Lower leg skin (tissue), 4 donors: Measurements from ENCODE around the gene SCAMP2. TPM values are rescaled to one million over a fixed set of nuclear protein-coding genes. Genes with fewer than 3 reads are reported as not detected.

Experiments used
- DNase-seq, 2 donors: peaks; one replicate each; pipeline ENCODE4 v3.0.0-alpha.2; 2019; ENCODE audit warnings: low spot score in 2 of 2
- H3K4me3 ChIP-seq: fragments of 200-600 bp; sonication (generic); 2 replicates; pipeline ENCODE4 v1.5.1; 2017; ENCODE audit warnings: mild to moderate bottlenecking, low read depth; ENCODE audit not compliant: poor library complexity, severe bottlenecking
- POLR2A ChIP-seq, 2 donors: fragments of 450-650 bp; IDR thresholded peaks; one replicate each; pipeline ENCODE4 v1.6.1; 2016 to 2017; ENCODE audit warnings: antibody characterized with exemption in 2 of 2, mild to moderate bottlenecking in 1 of 2, moderate library complexity in 1 of 2
- WGBS, 2 donors: methylation state at CpG; one replicate each; pipeline ENCODE4 v1.1.5; 2018; 5-methylcytosine and 5-hydroxymethylcytosine counted together
- intact Hi-C: fragments of 100-400 bp; cut with DNase I; formaldehyde crosslinking; loops from one replicate; pipeline ENCODE4 v1.15.0; 2023; ENCODE audit warnings: low total_unique reads
- total RNA-seq, 4 donors: library from RNA; depleted of rRNA; stranded (reverse); fragments of >200 nt; gene quantifications; one replicate each; pipeline ENCODE4 v1.1.0, GENCODE V29; 2016
- TF ChIP-seq, protein P1 (sequence below), 3 donors: fragments of 450-650 bp; IDR thresholded peaks; one replicate each; pipeline ENCODE4 v1.5.1; 2016; ENCODE audit warnings: antibody characterized with exemption in 3 of 3, mild to moderate bottlenecking in 3 of 3, moderate library complexity in 2 of 3

The SCAMP2 gene
- total RNA-seq, 4 donors from 2014 or later: 97.2 to 134 (median 107) TPM

DNA sequence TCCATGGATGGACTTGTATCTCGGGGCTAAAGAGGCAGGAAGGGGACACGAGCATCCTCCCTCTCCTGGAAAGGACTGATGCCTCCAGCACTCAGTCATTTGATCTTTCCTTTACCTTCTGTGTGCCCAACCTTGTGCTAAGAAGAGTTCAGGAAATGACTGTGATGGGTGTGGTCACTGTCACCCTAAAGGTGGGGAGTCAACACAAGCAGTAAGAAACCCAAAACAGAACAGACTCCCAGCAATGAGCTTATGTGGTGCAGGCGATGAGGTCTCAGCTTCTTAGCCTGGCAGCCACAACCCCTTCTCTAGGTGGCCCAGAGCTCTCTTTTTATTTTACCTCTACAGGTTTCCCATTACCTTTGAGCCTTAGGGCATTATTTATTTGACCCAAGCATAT lies 20.5 kb upstream of the SCAMP2 start:
- TF ChIP-seq, protein P1, sequence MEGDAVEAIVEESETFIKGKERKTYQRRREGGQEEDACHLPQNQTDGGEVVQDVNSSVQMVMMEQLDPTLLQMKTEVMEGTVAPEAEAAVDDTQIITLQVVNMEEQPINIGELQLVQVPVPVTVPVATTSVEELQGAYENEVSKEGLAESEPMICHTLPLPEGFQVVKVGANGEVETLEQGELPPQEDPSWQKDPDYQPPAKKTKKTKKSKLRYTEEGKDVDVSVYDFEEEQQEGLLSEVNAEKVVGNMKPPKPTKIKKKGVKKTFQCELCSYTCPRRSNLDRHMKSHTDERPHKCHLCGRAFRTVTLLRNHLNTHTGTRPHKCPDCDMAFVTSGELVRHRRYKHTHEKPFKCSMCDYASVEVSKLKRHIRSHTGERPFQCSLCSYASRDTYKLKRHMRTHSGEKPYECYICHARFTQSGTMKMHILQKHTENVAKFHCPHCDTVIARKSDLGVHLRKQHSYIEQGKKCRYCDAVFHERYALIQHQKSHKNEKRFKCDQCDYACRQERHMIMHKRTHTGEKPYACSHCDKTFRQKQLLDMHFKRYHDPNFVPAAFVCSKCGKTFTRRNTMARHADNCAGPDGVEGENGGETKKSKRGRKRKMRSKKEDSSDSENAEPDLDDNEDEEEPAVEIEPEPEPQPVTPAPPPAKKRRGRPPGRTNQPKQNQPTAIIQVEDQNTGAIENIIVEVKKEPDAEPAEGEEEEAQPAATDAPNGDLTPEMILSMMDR (IDR thresholded peaks at IDR 0.05): no peak
- TF ChIP-seq POLR2A (IDR thresholded peaks at IDR 0.05): no peak
- intact Hi-C loops: loop anchor here (10.0 kb wide), 1 partner anchor 49 kb away; the partner anchor contains the start of gene ULK3
- DNase-seq: no peak
- 70 to 78% methylated on average over 3 of the region's 3 CpGs for WGBS, 2 donors
- H3K4me3 ChIP-seq: no peak overlapping the region

DNA sequence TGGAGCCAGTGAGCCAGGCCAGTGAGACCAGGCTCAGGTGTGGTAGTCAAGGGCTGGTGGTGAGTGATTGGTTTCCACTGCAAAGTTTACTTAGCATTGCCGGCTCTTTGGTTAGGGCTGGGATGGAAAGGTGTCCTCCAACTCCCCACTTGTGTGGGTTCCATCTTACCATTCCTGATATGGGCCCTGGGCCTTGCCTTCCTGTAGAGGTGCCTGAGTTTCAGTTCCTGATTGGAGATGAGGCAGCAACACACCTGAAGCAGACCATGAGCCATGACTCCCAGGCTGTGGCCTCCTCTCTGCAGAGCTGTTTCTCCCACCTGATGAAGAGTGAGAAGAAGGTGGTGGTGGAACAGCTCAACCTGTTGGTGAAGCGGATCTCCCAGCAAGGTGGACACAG lies 19.8 kb upstream of the SCAMP2 start:
- no peak overlapping the region for H3K4me3 ChIP-seq
- intact Hi-C loops: loop anchor here (10.0 kb wide), 1 partner anchor 48 kb away; the partner anchor contains the start of gene ULK3
- no peak for DNase-seq
- no peak for TF ChIP-seq POLR2A (IDR thresholded peaks at IDR 0.05)
- WGBS, 2 donors: 83 to 96% methylated on average over 2 of the region's 2 CpGs

DNA sequence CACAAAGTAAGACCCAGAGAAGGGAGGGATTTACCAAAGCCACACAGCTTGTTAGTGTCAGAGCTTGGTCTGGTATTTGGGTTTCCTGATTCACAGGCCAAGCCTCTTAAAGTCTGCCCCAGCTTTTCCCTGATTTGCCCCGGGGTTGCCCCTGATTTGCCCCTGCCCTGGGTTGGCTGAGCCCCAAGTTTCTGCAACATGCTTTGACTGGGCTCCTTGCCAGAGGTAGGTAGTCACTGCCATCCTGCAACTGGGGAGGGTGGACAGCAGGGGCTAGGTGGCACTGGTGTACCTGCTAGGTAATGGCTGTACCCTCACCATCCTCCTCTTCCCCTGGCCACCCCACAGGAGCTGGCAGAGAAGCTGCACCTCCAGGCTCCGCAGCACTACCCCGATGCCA lies 19.1 kb upstream of the SCAMP2 start:
- H3K4me3 ChIP-seq: no peak overlapping the region
- intact Hi-C loops: loop anchor here (10.0 kb wide), 1 partner anchor 48 kb away; the partner anchor contains the start of gene ULK3
- WGBS, 2 donors: 70 to 93% methylated on average over 3 of the region's 3 CpGs
- no peak for DNase-seq
- TF ChIP-seq, protein P1 (IDR thresholded peaks at IDR 0.05): no peak
- no peak for TF ChIP-seq POLR2A (IDR thresholded peaks at IDR 0.05)

DNA sequence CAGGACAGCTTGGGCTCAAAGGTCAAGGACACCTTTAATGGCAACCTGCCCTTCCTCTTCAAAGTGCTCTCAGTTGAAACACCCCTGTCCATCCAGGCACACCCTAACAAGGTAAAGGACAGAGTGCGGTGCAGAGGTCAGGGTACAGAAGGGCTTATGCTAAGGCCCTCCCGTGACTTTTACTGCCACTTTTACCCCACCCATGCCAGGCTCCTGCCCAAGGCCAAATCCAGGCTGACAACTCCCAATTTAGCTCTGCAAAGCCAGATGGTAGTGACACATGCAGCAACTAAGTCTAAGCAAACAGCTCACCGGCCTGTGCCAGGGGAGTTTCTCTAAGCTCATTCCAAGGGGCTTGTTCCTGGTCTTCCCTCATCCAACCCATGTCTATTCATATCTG lies 18.3 kb upstream of the SCAMP2 start:
- TF ChIP-seq POLR2A (IDR thresholded peaks at IDR 0.05): no peak
- TF ChIP-seq, protein P1 (IDR thresholded peaks at IDR 0.05): no peak
- 58 to 62% methylated on average over 3 of the region's 3 CpGs for WGBS, 2 donors
- DNase-seq: no peak
- intact Hi-C loops: loop anchor here (10.0 kb wide), 1 partner anchor 47 kb away; the partner anchor contains the start of gene ULK3
- no peak overlapping the region for H3K4me3 ChIP-seq

DNA sequence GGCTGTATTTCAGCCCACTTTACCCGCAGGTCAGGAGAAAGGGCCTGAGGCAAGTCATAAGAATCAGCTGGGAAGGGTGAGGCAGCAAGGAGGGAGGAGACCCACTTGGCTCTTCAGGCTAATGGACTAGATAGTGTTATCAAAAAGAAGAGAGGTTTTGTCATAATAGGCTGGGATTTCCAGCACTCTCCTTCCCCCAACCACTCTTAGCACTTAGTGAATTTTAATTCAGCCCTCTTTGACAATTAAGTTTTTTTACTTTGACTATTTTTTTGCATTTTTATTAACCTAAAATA lies 17.4 kb upstream of the SCAMP2 start:
- intact Hi-C loops: loop anchor here (10.0 kb wide), 1 partner anchor 46 kb away; the partner anchor contains the start of gene ULK3
- WGBS, 2 donors: 7 to 9% methylated on average over 1 of the region's 1 CpG
- TF ChIP-seq POLR2A (IDR thresholded peaks at IDR 0.05): no peak
- TF ChIP-seq, protein P1 (IDR thresholded peaks at IDR 0.05): no peak
- H3K4me3 ChIP-seq: peak overlapping the region; percentile 74
- no peak for DNase-seq

DNA sequence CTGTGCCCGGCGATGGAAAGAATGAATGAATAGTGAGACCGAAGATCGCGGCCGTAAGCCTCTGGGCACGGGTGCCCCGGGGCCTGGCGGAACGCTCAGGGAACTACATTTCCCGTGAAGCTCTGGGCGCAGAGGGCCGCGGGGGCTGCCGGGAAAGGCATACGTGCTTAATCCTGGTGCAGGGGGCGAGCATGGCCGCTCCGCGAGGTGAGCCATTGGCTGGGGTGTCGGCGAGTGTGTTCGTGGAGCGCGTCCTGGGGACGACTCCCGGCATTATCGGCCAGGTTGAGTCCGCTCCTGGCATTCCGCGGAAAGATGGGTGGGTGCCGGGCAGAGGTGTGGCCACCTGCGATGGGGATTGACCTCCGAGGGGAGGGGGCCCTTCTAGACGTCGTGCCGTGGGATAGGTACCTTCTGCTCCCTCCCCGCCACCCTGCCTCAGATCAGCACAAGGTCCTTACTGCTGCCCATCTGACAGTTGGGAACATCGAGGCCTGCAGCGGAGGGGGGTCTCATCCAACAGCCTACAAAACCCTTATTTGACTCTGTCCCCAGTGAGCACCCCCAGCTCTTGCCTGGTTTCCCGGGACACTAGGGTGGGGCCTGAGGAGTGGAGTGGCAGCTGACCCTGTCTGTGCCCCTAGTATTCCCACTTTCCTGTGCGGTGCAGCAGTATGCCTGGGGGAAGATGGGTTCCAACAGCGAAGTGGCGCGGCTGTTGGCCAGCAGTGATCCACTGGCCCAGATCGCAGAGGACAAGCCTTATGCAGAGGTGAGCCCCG lies 16.9 kb upstream of the SCAMP2 start, which contains the start of gene MPI:
TSS of gene MPI (plus strand) at position 160 of the 782 bp plus-strand sequence. CDS start at position 192, 32 bp downstream.
- TF ChIP-seq, protein P1 (IDR thresholded peaks at IDR 0.05): no peak
- TF ChIP-seq POLR2A (IDR thresholded peaks at IDR 0.05): no peak
- DNase-seq: peak; percentile 68 to 96
- intact Hi-C loops: loop anchor here (10.0 kb wide), 1 partner anchor 45 kb away; the partner anchor contains the start of gene ULK3
- H3K4me3 ChIP-seq: peak within 1 kb of the TSS; percentile 74
- WGBS, 2 donors: 1 to 3% methylated on average over 35 to 39 of the region's 47 CpGs
